Umbilical cord (tissue), 2 donors: Measurements from ENCODE around the gene RNF5. TPM values are rescaled to one million over a fixed set of nuclear protein-coding genes. Genes with fewer than 3 reads are reported as not detected.
"Not testable (repeated sequence)": the region's sequence is repeated elsewhere in the genome, so short reads cannot be mapped to it uniquely, and the experiment has no call there.

Experiments
- DNase-seq: peaks from one replicate; pipeline ENCODE4 v3.0.0-alpha.2; 2015; ENCODE audit warnings: low spot score
- total RNA-seq: library from RNA; depleted of rRNA; stranded (reverse); fragments of >200 nt; gene quantifications from one replicate; pipeline ENCODE4 v1.2.3, GENCODE V29; 2014; ENCODE audit warnings: low replicate concordance; ENCODE audit not compliant: insufficient read depth

The RNF5 gene
- total RNA-seq, 1 donor from 2014 or later, result 29.4 TPM

GRCh38 chr6:32204268-32204715 is 26.1 kb downstream of the RNF5 start:
- DNase-seq, result no peak

GRCh38 chr6:32208996-32209395 is 30.8 kb downstream of the RNF5 start:
- DNase-seq, result no peak

GRCh38 chr6:32210191-32210601 is 32.0 kb downstream of the RNF5 start:
- DNase-seq, result no peak

- not testable (repeated sequence) for DNase-seq
These were observed 33.2 kb downstream of the RNF5 start for GRCh38 chr6:32211432-32211831.

- no peak for DNase-seq
These were observed 34.0 kb downstream of the RNF5 start for GRCh38 chr6:32212076-32212760.

- no peak for DNase-seq
These were observed 35.4 kb downstream of the RNF5 start for GRCh38 chr6:32213649-32214048.

- DNase-seq, result no peak
These were observed 35.9 kb downstream of the RNF5 start for GRCh38 chr6:32214126-32214525.

- DNase-seq, result no peak
These were observed 37.4 kb downstream of the RNF5 start for GRCh38 chr6:32215617-32216016.

- no peak for DNase-seq
These were observed 38.1 kb downstream of the RNF5 start for GRCh38 chr6:32216285-32216684.

GRCh38 chr6:32216998-32217397 is 38.8 kb downstream of the RNF5 start:
- no peak for DNase-seq

- DNase-seq, result no peak
These were observed 40.0 kb downstream of the RNF5 start for GRCh38 chr6:32218167-32218566.

- no peak for DNase-seq
These were observed 41.8 kb downstream of the RNF5 start for GRCh38 chr6:32220021-32220420.

- DNase-seq, result no peak
These were observed 44.4 kb downstream of the RNF5 start for GRCh38 chr6:32222333-32223230.

GRCh38 chr6:32223258-32224235 is 45.3 kb downstream of the RNF5 start, which contains the start of gene NOTCH4:
TSS of gene NOTCH4 (minus strand) at chr6:32224067. CDS start at chr6:32223928, 139 bp downstream.
- DNase-seq, result no peak

- no peak for DNase-seq
These were observed 46.5 kb downstream of the RNF5 start for GRCh38 chr6:32224696-32225095.

- DNase-seq, result no peak
These were observed 48.2 kb downstream of the RNF5 start for GRCh38 chr6:32226434-32226833.

Other genes with a start within 250 kb of the RNF5 start
- gene CFB, start 232.3 kb upstream of the RNF5 start, total RNA-seq, result 34.7 TPM
- 54.9 TPM for gene NELFE, start 219.4 kb upstream of the RNF5 start, total RNA-seq
- gene SKIC2, start 219.2 kb upstream of the RNF5 start, total RNA-seq, result 34.7 TPM
- gene DXO, start 206.3 kb upstream of the RNF5 start, total RNA-seq, result 13.2 TPM
- 26.2 TPM for gene C4A, start 196.3 kb upstream of the RNF5 start, total RNA-seq
- 32.3 TPM for gene C4B, start 163.6 kb upstream of the RNF5 start, total RNA-seq
- gene CYP21A2, start 140.0 kb upstream of the RNF5 start, total RNA-seq, result not detected
- 24.1 TPM for gene TNXB, start 69.1 kb upstream of the RNF5 start, total RNA-seq
- 14.4 TPM for gene ATF6B, start 50.2 kb upstream of the RNF5 start, total RNA-seq
- gene FKBPL, start 48.1 kb upstream of the RNF5 start, total RNA-seq, result 1.2 TPM
- 1.2 TPM for gene PRRT1, start 26.5 kb upstream of the RNF5 start, total RNA-seq
- 9.6 TPM for gene PPT2, start 24.3 kb upstream of the RNF5 start, total RNA-seq
- gene EGFL8, start 13.8 kb upstream of the RNF5 start, total RNA-seq, result 1.9 TPM
- gene AGPAT1, start 2.3 kb upstream of the RNF5 start, total RNA-seq, result 11.1 TPM
- gene AGER, start 5.8 kb downstream of the RNF5 start, total RNA-seq, result 2.9 TPM
- 42.6 TPM for gene PBX2, start 11.8 kb downstream of the RNF5 start, total RNA-seq
- 1.2 TPM for gene GPSM3, start 14.2 kb downstream of the RNF5 start, total RNA-seq
- 6.7 TPM for gene NOTCH4, start 45.7 kb downstream of the RNF5 start, total RNA-seq
- gene TSBP1, start 193.5 kb downstream of the RNF5 start, total RNA-seq, result 1.7 TPM
- gene BTNL2, start 228.8 kb downstream of the RNF5 start, total RNA-seq, result not detected